Fibroblast of gingiva (primary cell): ENCODE results near the gene FGD3.
"Not testable (repeated sequence)": the region's sequence is repeated elsewhere in the genome, so short reads cannot be mapped to it uniquely, and the experiment has no call there.

Experiments
- DNase-seq: peaks from one replicate; pipeline ENCODE4 v3.0.0-alpha.2; 2011; ENCODE audit warnings: low read depth

The FGD3 gene, protein sequence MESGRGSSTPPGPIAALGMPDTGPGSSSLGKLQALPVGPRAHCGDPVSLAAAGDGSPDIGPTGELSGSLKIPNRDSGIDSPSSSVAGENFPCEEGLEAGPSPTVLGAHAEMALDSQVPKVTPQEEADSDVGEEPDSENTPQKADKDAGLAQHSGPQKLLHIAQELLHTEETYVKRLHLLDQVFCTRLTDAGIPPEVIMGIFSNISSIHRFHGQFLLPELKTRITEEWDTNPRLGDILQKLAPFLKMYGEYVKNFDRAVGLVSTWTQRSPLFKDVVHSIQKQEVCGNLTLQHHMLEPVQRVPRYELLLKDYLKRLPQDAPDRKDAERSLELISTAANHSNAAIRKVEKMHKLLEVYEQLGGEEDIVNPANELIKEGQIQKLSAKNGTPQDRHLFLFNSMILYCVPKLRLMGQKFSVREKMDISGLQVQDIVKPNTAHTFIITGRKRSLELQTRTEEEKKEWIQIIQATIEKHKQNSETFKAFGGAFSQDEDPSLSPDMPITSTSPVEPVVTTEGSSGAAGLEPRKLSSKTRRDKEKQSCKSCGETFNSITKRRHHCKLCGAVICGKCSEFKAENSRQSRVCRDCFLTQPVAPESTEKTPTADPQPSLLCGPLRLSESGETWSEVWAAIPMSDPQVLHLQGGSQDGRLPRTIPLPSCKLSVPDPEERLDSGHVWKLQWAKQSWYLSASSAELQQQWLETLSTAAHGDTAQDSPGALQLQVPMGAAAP

DNA sequence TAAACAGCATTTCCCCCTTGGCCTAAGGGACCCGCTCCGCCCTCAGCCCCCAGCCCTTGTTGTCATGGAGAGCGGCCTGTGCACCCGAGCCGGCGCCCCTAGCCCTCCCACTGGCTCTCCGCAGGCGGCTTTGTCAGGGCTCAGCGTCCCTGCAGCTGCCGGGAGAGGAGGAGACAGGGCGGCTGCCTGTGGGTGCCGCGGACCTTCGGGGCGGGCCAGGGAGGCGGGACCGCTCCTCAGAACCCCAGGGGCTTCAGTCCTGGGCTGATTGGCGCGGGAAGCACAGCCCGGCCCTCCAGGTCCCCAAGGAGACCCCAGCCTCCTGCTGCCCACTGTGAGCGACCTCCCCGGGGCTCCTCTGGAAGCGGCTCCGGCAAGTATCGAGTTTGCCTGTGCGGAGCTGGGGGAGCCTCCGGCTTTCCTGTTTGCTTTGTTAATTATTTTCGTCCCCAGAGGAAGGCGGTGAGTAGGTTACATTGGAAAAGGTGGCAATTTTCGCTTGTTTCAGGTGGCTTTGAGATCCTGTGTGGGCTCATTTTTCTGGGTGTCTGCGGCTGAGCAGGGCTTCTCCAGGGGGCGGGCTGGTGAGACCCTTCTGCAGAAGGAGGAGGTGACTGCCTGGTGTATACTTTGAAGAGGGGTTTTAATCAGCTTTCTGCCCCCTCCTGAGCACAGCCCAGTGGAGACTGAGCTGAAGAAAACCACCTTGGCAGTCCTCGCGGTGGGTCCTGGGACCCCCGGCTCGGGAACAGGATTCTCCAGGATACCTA lies at the start of gene FGD3:
Gene FGD3, plus strand, starts transcription at position 256 of the 770 bp plus-strand sequence. CDS start 28,734 bp downstream, outside the sequence.
- DNase-seq: no peak

DNA sequence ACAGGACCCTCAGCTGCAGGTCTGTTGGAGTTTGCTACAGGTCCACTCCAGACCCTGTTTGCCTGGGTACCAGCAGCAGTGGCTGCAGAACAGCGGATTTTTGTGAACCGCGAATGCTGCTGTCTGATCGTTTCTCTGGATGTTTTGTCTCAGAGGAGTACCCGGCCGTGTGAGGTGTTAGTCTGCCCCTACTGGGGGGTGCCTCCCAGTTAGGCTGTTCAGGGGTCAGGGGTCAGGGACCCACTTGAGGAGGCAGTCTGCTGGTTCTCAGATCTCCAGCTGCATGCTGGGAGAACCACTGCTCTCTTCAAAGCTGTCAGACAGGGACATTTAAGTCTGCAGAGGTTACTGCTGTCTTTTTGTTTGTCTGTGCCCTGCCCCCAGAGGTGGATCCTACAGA lies 42.2 kb upstream of the FGD3 start:
- not testable (repeated sequence) for DNase-seq

DNA sequence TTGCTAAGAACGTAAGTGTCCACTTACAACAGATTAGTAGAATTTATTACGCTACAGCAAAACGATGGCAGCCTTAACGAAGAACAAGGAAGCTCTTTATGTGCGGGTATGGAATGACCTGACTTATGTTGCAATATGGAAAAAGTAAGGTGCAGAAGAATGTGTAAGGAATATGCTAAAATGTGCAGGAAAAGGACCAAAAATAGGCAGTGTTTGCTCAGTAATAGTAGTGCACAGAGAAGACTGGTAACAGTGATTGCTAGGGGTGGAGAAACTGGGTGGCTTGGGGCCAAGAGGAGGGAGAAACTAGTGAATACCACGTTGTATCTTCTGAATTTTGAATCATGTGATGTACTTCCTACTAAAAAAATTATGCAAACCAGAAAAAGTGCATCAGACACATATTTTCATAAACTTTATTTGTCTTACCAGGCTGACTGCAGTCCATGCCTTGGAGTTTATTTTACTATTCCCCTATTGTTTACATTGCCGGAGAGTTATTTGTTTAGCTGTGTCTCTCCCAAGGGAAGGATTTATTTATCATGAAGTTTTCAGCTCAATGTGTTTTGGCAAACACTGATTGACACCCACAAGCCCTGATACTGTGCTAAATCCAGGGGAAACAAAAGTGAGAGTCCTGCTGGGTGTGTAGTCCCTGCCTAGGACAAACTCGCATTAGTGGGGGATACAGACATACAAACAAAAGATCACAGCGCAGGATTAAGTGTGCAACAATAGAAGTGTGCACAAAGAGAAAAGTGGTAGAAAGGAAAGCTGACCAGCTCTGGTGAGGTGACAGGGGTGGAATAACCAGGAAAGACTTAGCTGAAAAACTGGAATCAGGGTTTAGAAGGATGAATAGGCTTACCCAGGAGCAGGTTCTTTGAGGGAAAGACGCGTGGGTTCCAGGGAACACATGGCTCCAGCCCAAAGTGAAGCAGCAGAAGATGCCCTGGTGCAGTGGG lies 35.5 kb upstream of the FGD3 start:
- DNase-seq: peak; percentile 45

DNA sequence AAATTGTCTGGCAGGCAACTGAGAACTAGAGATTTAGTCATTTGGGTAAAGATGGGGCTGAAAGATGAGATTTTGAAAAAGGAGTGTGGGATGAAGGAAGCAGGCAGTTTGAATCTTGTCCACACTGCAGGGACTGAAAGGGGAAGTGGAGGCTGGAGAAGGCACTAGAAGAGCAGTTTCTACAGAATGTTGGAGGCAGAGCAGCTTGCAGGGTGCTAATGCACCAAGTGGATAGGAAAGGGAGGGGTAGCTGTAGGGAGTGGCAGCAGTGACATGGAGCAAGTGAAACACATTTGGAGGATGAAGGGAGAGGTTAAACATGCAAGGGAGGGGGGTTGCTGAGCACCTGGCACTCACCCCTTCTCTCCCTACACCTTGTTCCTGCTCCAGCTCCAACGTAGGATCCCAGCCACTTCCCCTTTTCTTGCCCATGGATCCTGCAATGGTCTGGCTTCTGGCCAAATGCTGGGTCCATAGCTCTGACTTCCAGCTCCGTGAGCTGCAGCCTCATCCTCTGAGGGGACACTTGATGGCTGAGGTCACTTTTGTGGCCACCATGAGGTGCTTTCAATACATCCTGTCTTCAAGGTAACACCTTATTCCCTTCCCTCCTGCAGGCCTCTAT lies 30.0 kb upstream of the FGD3 start:
- no peak for DNase-seq

DNA sequence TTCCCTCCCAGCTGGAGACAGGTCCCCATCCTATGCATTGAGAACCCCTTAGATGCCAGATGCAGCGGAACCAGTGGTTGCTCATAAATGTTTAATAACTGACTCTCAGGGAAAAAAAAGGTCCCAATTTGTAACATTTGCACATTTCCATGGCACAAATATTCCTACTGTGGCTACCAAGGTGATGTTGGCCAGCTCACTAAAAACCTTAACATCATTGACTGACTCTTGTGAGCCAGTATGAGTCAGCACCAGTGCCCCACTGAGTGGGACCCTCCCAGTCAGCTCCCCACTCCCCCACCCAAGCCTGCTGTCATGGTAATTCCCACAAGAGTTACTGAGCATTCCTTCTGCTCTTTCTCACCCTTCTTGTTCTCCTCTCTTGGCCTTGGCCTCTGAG lies 26.9 kb upstream of the FGD3 start:
- no peak for DNase-seq

DNA sequence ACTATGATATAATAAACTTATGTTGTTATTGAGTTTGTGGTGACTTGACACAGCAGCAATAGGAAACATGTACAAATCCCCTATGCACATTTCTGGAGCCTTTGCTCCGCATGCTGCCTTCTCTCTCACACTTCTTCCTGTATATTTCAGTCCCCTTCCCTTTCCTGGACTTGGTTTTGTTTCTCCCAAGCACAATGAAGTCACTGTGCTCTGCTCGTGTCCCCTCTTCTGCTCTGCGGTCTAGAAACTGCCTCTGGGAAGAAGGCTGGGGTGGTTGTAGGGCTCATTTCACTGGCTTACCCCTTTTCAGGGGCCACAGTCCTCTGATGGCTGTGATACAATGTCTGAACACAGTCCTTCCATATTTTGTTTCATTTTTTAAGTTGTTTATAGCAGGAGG lies 15.7 kb upstream of the FGD3 start:
- DNase-seq: no peak

DNA sequence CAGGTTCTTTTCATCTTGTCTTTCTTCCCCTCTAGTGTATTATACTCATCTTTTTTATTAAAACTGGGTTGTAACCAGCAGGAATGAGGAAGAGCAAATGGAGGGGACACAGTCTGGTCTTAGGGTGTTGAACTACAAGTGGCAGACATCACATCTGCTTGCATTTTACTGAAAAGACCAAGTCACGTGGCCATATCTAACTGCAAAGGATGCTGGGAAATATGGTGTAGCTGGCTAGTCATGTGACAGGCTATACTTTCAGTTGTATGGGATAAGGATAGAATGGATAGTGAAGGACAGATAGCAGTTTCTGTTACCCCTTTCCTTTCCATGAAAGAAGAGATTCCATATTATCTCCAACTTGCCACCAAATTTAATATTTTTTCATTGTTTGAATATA lies 13.0 kb upstream of the FGD3 start:
- DNase-seq: no peak

DNA sequence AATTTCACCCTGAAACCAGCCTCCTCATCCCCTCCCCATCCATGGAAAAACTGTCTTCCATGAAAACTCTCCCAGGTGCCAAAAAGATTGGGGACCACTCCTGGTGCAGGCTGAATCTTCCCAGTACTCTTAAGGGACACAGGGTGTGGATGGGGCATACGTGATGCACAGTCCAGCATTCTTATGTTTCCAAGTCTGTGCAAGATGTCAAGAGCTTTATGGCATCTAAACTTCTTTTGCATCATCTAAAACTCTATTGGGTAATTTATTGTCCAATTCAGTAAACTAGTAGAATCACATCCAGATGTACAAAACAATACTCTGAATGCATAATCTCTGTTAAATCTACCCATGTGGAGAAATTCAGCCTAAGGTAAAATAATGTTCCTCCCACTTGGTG lies 9.3 kb upstream of the FGD3 start:
- DNase-seq: peak; percentile 40

DNA sequence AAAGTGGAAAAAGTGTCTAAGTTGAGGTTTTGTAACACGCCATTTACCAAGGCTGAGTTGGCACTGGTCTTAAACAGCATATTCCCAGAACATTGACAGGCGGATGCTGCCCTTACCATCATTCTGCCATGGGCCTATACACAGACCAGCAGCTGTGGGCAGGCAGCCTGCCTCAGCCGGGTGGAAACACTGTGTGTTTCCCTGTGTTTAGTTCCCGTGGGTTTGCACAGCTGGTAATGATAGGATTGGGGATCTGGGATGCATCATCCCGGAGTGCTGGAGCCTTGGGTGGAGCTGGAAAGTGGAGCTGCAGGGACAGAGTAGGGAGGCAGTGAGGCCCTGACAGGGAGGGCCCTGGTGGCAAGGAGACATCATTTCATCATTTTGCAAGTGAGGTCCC lies 5.5 kb upstream of the FGD3 start:
- no peak for DNase-seq

DNA sequence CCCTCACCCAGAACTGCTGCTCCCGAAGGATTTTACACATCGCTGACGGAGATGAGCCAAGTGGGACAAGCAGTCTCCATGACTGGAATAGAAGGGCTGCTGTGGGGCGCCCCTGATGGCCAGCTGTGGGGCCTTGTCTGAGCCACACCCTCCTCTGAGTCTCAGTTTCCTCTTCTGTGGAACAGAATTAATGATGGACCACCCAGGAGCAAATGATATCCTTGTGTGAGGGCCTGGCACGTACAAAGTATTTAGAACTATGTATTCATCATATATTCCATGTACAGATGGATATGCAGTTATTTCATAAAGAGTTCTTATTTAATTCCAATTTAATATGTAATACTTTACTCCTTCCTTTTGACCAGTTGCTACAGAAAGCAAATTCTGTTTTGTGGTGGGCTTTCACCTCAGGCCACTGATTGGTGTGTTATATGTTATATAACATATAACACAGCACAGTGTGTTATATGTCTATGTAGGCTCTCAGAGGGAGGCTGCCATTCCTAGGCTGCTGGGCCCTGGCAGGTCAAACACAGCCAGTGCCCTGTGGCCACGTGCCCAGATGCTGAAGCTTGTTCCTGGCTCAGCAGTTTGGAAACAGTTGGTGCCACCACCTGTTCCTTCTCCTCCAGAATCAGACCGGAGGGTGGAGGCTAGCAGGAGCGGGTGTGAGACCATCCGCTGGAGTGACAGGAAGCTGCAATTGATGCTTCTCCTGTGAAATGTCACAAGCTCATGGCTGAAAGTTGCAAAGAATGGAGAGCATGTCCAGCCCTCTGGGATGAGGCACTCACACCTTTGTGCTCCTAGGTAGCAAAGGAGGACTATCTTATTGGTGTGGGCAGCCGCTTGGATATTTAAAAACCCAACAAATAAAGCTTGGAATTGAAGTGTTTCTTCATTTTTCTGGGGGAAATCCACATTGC lies 4.4 kb upstream of the FGD3 start:
- no peak for DNase-seq

DNA sequence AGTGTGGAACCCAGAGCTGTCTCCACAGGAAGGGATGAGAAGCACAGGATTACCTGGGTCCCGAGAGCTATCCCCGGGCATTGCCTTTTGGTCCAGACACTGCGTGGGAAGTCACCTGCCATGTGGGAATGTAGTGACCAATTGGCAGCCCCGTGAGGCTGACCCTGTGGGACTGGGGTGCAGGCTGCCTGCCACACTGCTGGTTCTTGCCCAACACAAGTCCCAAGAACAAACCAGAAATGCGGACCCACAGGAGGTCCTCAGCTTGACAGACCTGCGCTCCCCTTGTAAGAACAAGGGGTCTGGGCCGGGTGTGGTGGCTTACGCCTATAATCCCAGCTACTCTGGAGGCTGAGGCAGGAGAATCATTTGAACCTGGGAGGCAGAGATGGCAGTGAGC lies 2.4 kb upstream of the FGD3 start:
- no peak for DNase-seq

DNA sequence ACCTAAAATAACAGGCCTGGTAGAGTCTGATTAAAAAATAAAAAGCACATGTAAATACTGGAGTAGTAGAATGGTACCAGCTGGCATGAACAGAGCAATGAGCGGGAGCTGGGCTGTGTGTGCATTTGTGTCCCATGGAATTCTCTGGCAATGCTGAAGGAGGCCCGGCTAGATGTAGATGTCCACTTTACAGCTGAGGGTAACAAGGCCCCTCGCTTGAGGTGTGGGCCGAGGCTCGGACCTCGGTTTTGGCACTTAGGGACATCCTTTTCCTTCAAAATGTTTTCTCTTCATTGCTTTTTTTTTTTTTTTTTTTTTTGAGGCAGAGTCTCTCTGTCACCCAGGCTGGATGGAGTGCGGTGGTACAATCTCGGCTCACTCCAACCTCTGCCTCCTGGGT lies 1.5 kb upstream of the FGD3 start:
- DNase-seq: no peak

DNA sequence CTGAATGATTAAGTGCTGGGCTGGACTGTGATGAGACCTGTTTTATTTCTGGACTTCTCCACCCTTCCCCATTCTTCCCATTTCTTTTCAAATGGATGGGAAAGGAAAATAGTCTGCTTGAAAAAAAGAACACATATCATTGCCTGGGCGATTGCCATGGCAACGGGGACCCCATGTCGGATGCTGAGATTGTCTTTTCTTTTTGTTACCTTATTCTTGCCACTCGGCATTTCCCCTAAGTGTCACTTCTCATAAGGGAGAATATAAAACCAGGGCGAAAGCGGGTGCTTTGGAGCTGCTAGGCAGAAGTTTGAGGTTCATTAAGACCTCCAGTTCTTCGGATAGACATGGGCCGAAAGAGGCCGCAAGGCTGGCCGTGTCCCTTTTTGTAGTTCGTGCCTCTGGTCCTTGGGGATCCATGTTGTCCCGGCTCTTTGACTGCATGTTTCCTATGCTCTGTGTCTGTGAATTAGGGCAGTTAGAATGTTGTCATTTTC lies 763 bp downstream of the FGD3 start:
- DNase-seq: no peak

DNA sequence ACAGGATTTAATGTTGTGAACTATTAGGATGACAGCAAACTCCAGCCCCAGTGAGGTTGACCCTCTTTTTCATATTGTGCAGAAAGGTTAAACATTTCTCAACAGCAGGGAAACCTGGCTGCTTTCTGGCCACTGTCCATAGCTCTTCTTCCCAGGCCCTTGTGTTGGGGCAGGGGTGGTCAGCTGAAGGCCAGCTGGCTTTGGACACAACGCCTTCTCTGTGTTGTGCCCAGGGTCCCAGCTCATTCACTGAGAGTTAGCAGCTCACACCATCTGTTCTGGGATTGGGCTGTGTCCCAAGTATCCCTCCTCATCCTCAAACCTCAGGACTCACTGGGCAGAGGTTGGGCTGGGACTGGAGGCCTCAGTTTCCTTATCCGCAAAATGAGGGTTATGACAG lies 1.3 kb downstream of the FGD3 start:
- DNase-seq: no peak

DNA sequence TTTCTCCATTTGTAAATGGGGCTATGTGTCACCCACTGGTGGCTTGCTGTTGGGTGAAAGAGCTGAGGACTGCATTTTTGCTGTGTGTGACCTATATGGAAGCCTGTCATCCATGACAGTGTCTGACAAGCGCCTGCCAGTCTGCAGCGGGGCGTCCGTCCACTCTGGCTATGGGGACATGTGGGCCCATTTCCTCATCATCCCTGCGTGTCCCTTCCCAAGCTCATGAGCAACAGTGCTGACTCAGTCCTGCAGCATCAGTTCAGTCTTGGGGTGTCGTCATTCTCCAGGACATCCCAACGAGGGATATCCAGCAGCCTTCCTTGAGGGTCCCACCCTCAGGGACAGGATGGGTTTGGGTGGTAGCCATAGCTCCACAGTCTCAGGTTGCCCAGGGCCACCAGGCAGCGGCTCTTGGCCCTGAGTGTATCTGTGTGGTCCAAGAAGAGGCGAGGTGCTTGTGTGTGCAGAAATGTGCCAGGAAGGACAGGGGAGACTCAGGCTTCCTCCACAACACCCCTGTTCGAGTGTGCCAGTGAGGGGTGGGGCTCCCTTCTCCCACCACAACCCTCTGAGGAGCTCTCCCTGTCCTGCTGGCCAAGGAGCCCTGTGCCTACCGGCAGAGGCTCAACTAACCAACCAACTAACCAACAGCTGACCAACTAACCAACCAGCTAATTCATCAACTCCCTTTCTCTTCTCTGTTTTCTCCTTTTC lies 2.1 kb downstream of the FGD3 start:
- DNase-seq: no peak

DNA sequence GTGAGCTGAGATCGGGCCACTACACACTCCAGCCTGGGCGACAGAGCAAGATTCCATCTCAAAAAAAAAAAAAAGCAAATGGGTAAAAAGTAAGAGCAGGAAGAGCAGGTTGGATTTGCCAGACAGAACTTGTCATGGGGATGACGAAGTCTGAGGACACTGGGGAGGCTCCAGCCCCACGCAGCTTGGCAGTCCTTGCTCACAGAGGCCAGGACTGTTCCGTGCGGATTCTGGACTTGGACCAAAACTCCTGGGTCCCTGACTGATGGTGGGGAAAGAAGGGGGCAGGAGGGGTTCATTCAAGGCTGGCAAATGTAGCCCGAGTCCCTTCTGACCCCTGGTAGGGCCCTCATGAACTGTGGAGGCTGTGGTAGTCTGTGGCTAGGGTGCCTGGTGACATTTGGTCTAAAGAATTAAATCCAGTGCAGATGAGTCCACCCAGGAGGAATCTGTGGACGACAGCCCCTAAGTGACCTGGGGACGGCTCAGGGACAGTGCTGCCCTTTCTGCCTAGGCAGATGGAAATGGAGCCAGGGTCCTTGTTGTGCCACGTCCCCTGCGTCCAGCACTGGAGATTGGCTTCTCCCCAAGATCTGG lies 3.1 kb downstream of the FGD3 start:
- DNase-seq: no peak

DNA sequence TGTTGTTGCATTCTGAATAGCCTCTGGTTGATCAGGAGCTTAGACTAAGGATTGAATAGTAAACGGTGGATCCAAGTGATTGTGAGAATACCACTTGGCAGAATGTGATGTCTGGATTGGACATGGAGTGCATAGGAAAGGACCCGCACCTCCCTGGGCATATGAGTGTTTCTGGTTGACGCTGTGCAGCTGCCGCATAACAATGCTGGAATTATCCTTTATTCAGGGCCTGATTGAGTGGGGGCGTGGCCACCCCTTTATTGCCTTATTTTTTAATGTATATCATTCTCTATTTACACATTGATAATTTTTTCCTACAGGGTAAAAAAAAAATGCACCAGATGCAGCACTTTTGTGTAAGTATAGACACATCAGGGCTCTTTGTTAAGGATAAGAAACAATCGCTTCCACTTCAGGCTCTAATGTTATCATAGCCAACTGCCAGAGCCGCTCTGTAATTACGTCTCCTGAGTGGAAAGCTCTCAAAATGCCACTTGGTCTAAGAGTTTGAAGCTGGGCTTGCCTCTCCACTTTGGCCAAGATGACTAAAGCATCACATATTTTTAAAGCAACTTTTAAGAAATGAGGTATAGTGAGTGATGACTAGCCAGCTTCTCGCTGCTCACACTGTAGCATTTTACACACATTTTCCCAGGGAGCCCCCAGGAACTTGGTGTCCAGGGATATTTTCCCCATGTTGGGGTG lies 5.7 kb downstream of the FGD3 start:
- no peak for DNase-seq
